GM23338 (cell line): ENCODE results near the gene BICC1. TPM values are rescaled to one million over a fixed set of nuclear protein-coding genes. Genes with fewer than 3 reads are reported as not detected.

Source experiments
- ATAC-seq: fragments of 200-7000 bp; cut with Tn5 transposase; 3 replicates; pipeline ENCODE4 v1.9.1; 2020
- DNase-seq: peaks from one replicate; pipeline ENCODE4 v3.0.0-alpha.2; 2015; ENCODE audit warnings: low spot score
- H2AFZ ChIP-seq: fragments of 200-600 bp; sonication (generic); 2 replicates; pipeline ENCODE4 v1.8.0; 2016; ENCODE audit warnings: antibody characterized with exemption, mild to moderate bottlenecking, moderate library complexity
- H3F3A ChIP-seq: fragments of 200-600 bp; sonication (generic); replicated peaks from 2 replicates; pipeline ENCODE4 v1.8.0; 2017; ENCODE audit warnings: antibody characterized with exemption, mixed run types, low read depth
- H3K27ac ChIP-seq: fragments of 200-600 bp; sonication (generic); 2 replicates; pipeline ENCODE4 v1.6.1; 2016; ENCODE audit warnings: low read depth
- H3K27me3 ChIP-seq: fragments of 200-600 bp; sonication (generic); 2 replicates; pipeline ENCODE4 v1.8.0; 2016; ENCODE audit warnings: mild to moderate bottlenecking, mixed run types, moderate library complexity; ENCODE audit not compliant: insufficient read depth
- H3K36me3 ChIP-seq: fragments of 200-600 bp; sonication (generic); 2 replicates; pipeline ENCODE4 v1.8.0; 2016; ENCODE audit warnings: mild to moderate bottlenecking; ENCODE audit not compliant: insufficient read depth
- H3K4me1 ChIP-seq: fragments of 200-600 bp; sonication (generic); 2 replicates; pipeline ENCODE4 v1.8.0; 2016; ENCODE audit warnings: mild to moderate bottlenecking, moderate library complexity; ENCODE audit not compliant: insufficient read depth
- H3K4me2 ChIP-seq: fragments of 200-600 bp; sonication (generic); 2 replicates; pipeline ENCODE4 v1.7.1; 2017; ENCODE audit warnings: mixed run types
- H3K4me3 ChIP-seq: fragments of 200-600 bp; sonication (generic); 2 replicates; pipeline ENCODE4 v1.6.1; 2016; ENCODE audit warnings: mixed run types
- H3K79me2 ChIP-seq: fragments of 200-600 bp; sonication (generic); replicated peaks from 2 replicates; pipeline ENCODE4 v1.8.0; 2017; ENCODE audit warnings: mild to moderate bottlenecking; ENCODE audit not compliant: insufficient read depth
- H3K9me2 ChIP-seq: fragments of 200-600 bp; sonication (generic); 2 replicates; pipeline ENCODE4 v1.8.0; 2017; ENCODE audit not compliant: insufficient read depth
- H4K20me1 ChIP-seq: fragments of 200-600 bp; sonication (generic); replicated peaks from 2 replicates; pipeline ENCODE4 v1.8.0; 2017; ENCODE audit warnings: mild to moderate bottlenecking; ENCODE audit not compliant: insufficient read depth
- H3K27ac Mint-ChIP-seq: 2 replicates; pipeline ENCODE4 v1.8.0; 2020; ENCODE audit warnings: inconsistent platforms, mild to moderate bottlenecking, moderate library complexity, mixed read lengths
- H3K27me3 Mint-ChIP-seq: 3 replicates; pipeline ENCODE4 v1.8.0; 2022; ENCODE audit warnings: low read depth, mild to moderate bottlenecking, moderate library complexity, mixed read lengths, inconsistent platforms; ENCODE audit not compliant: insufficient read depth, poor library complexity
- H3K36me3 Mint-ChIP-seq: 3 replicates; pipeline ENCODE4 v1.8.0; 2021; ENCODE audit warnings: low read depth, mild to moderate bottlenecking, inconsistent platforms, moderate library complexity, mixed read lengths
- H3K4me1 Mint-ChIP-seq: 3 replicates; pipeline ENCODE4 v1.8.0; 2020; ENCODE audit warnings: mild to moderate bottlenecking, inconsistent platforms, mixed read lengths
- H3K4me3 Mint-ChIP-seq: 3 replicates; pipeline ENCODE4 v1.8.0; 2021; ENCODE audit warnings: moderate library complexity, mild to moderate bottlenecking, inconsistent platforms, mixed read lengths
- H3K9me3 Mint-ChIP-seq: 3 replicates; pipeline ENCODE4 v1.8.0; 2020; ENCODE audit warnings: moderate library complexity, mild to moderate bottlenecking, inconsistent platforms, mixed read lengths
- CTCF ChIP-seq, 2 experiments: fragments of 200-600 bp in 1 of 2; sonication (generic) in 1 of 2; conservative IDR thresholded peaks; 2 replicates each; pipeline versions ENCODE4 v1.5.1 to v1.6.1; 2016 to 2017; ENCODE audit warnings: antibody characterized with exemption in 2 of 2, low read depth in 2 of 2, mild to moderate bottlenecking in 2 of 2, moderate library complexity in 1 of 2
- ETS1 ChIP-seq: IDR thresholded peaks from 2 replicates; pipeline ENCODE4 v1.6.1; 2016; ENCODE audit warnings: antibody characterized with exemption
- EZH2 ChIP-seq: fragments of 200-600 bp; sonication (generic); IDR thresholded peaks from one replicate; pipeline ENCODE4 v1.8.0; 2017; ENCODE audit warnings: antibody characterized with exemption, mild to moderate bottlenecking, low read depth; ENCODE audit not compliant: unreplicated experiment
- JUNB ChIP-seq: IDR thresholded peaks from one replicate; pipeline ENCODE4 v1.6.1; 2016; ENCODE audit warnings: antibody characterized with exemption; ENCODE audit not compliant: unreplicated experiment
- NANOG ChIP-seq: IDR thresholded peaks from 2 replicates; pipeline ENCODE4 v1.6.1; 2016; ENCODE audit warnings: antibody characterized with exemption, borderline replicate concordance
- REST ChIP-seq: IDR thresholded peaks from one replicate; pipeline ENCODE4 v1.6.1; 2018; ENCODE audit warnings: antibody characterized with exemption; ENCODE audit not compliant: unreplicated experiment
- STAT1 ChIP-seq: IDR thresholded peaks from one replicate; pipeline ENCODE4 v1.6.1; 2016; ENCODE audit warnings: antibody characterized with exemption; ENCODE audit not compliant: unreplicated experiment
- ZNF462 ChIP-seq: fragments of 250-450 bp; sonication (Bioruptor Pico); IDR thresholded peaks from 2 replicates; pipeline ENCODE4 v1.5.0; 2020; ENCODE audit warnings: mild to moderate bottlenecking, moderate library complexity
- polyA plus RNA-seq: library from polyadenylated mRNA; unstranded; fragments of >200 nt; fragmentation: Nextera tagmentation; extraction: Ambion mirVana; gene quantifications from 2 replicates; pipeline ENCODE4 v1.2.1, GENCODE V29; 2016
- total RNA-seq: library from RNA; depleted of rRNA; stranded (reverse); fragments of >200 nt; shearing (Covaris generic); gene quantifications from 2 replicates; pipeline ENCODE4 v1.2.3, GENCODE V29; 2014

The BICC1 gene
- total and polyA plus RNA-seq, 2 experiments from 2014 or later = 1.3 to 2.2 TPM

- Histone ChIP-seq H3K4me1 (peaks cover 8% of the 10 kb centered on the region; the same call in 1 of the 2 replicates), H3K4me3 (no peak overlapping the region), H3K36me3 (no peaks in the 10 kb centered on the region), H3K9me2 (no peaks in the 10 kb centered on the region; the same call in 1 of the 2 replicates), H3K4me2 (no peak overlapping the region), H3F3A (no peaks in the 10 kb centered on the region), H3K79me2 (no peaks in the 10 kb centered on the region), H2AFZ (no peak overlapping the region), H4K20me1 (no peaks in the 10 kb centered on the region), H3K27me3 (no peaks in the 10 kb centered on the region), H3K27ac (no peak overlapping the region)
- Mint-ChIP-seq H3K9me3 (no peaks in the 10 kb centered on the region; the same call in 2 of the 3 replicates), H3K27ac (no peak overlapping the region), H3K27me3 (no peaks in the 10 kb centered on the region), H3K4me3 (no peak overlapping the region), H3K4me1 (peaks cover 8% of the 10 kb centered on the region), H3K36me3 (no peaks in the 10 kb centered on the region)
- no peak for DNase-seq
- TF ChIP-seq ETS1 = no peak
- TF ChIP-seq STAT1 = no peak
- TF ChIP-seq EZH2 = no peak
- no peak for TF ChIP-seq JUNB
- TF ChIP-seq NANOG = no peak
- TF ChIP-seq REST = no peak
- ATAC-seq = no peak
These were observed 330.2 kb downstream of the BICC1 start for GRCh38 chr10:58842860-58843376.

- no peaks in the 10 kb centered on the region; the same call in 2 of the 3 replicates for H3K9me3 Mint-ChIP-seq
These were observed 331.1 kb downstream of the BICC1 start for GRCh38 chr10:58843760-58844159.

More at GRCh38 chr10:58843760-58844159, 331.1 kb downstream of the BICC1 start:
- H3K27ac ChIP-seq = no peak overlapping the region
- no peaks in the 10 kb centered on the region for H3F3A ChIP-seq
- no peaks in the 10 kb centered on the region for H4K20me1 ChIP-seq
- TF ChIP-seq ZNF462 (CRISPR knock-in tag) (no peak), NANOG (no peak), CTCF (conservative IDR thresholded peaks at IDR 0.05; ENCODE audit: low read depth in 2 of 2) (0 out of 4 replicates have a peak, but pooled peaks of 1 of the 2 experiments have one; percentile 9), STAT1 (no peak), EZH2 (no peak)
- no peak overlapping the region for H3K4me2 ChIP-seq
- no peaks in the 10 kb centered on the region for H3K79me2 ChIP-seq
- Mint-ChIP-seq H3K4me3 (no peak overlapping the region), H3K36me3 (no peaks in the 10 kb centered on the region), H3K27me3 (no peaks in the 10 kb centered on the region), H3K27ac (no peak overlapping the region), H3K4me1 (peaks cover 8% of the 10 kb centered on the region)
- no peak overlapping the region for H2AFZ ChIP-seq
- H3K36me3 ChIP-seq = no peaks in the 10 kb centered on the region
- H3K9me2 ChIP-seq = peaks cover 5% of the 10 kb centered on the region; the same call in 1 of the 2 replicates
- no peak overlapping the region for H3K4me3 ChIP-seq
- DNase-seq (peak; percentile 54), ATAC-seq (peak; percentile 45)
- H3K4me1 ChIP-seq = peaks cover 8% of the 10 kb centered on the region; the same call in 1 of the 2 replicates
- H3K27me3 ChIP-seq = no peaks in the 10 kb centered on the region
